COLO668 (cell line): ENCODE data around the gene CDCA4.
A peak's percentile ranks its signal among the peaks of the same experiment; 100 is the strongest.
"Not testable (repeated sequence)": the region's sequence is repeated elsewhere in the genome, so short reads cannot be mapped to it uniquely, and the experiment has no call there.

Source experiments
- DNase-seq: peaks from one replicate; lab custom pipeline; 2025; ENCODE audit not compliant: unreplicated experiment; lab: John Stamatoyannopoulos, UW

Gene CDCA4

DNA sequence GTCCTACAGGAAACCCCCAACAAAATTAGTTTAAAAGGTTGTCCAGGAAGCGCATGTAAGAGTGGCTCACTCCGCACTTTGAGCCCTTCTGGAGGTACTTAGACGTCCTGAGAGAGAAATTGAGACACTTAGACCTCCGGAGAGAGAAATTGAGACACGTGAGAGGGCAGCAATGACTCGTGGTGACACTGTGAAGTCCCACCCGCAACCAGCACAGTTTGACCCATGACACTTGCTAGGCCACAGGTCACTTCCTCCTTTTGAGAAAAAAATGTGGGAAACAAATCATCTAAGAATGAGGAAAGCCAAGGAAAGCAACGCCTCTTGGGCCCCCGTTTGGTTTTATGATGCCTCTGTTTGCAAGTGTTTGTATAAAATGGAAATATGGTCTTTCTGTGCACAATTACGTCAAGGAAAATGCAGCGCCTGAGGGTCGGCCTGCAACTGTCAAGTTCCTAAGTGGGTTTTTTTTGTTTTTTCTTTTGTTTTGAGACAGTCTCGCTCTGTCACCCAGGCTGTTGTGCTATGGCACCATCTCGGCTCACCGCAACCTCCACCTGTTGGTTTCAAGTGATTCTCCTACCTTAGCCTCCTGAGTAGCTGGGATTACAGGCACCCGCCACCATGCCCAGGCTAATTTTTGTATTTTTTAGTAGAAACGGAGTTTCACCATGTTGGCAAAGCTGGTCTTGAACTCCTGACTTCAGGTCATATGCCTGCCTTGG lies 13.6 kb upstream of the CDCA4 start:
- no peak for DNase-seq

DNA sequence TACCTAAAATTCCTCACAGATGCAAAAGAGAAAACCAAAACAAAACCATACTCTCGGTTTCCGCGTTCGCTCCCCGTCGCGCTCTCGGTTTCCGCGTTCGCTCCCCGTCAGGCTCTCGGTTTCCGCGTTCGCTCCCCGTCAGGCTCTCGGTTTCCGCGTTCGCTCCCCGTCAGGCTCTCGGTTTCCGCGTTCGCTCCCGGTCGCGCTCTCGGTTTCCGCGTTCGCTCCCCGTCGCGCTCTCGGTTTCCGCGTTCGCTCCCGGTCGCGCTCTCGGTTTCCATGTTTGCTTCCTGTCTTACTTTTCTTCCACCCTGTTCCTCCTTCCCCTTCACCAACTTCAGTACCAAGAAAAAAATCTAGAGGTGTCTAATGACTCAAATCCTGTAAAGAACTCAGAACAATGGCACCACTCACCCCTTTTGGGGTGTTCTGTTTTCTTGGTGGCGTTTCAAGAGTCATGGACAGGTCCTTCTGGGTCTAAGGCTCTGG lies 12.6 kb upstream of the CDCA4 start:
- not testable (repeated sequence) for DNase-seq

DNA sequence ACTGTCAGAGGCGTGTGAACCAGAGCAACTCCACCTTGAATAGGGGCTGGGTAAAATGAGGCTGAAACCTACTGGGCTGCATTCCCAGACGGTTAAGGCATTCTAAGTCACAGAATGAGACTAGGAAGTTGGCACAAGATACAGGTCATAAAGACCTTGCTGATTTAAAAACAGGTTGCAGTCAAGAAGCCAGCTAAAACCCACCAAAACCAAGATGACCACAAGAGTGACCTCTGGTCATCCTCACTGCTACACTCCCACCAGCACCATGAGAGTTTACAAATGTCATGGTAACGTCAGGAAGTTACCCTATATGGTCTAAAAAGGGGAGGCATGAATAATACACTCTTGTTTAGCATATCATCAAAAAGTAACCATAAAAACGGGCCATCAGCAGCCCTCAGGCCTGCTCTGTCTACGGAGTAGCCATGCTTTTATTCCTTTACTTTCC lies 11.6 kb upstream of the CDCA4 start:
- DNase-seq = not testable (repeated sequence)

DNA sequence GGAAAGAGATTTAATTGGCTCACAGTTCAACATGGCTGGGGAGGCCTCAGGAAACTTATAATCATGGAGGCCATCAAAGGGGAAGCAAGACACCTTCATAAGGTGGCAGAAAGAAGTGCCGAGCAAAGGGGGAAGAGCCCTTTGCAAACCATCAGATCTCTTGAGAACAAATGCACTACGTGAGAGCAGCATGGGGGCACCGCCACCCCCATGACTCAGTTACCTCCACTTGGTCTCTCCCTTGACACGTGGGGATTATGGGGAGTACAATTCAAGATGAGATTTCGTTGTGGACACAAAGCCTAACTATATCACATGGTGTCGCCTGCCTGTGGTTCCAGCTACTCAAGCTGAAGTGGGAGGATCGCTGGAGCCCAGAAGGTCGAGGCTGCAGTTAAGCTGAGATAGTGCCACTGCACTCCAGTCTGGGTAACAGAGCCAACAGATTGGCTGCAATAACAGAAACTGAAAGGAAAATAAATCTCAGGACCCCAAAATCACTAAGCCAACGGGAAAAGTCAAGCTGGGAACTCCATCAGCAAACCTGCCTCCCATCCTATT lies 10.0 kb upstream of the CDCA4 start:
- no peak for DNase-seq

DNA sequence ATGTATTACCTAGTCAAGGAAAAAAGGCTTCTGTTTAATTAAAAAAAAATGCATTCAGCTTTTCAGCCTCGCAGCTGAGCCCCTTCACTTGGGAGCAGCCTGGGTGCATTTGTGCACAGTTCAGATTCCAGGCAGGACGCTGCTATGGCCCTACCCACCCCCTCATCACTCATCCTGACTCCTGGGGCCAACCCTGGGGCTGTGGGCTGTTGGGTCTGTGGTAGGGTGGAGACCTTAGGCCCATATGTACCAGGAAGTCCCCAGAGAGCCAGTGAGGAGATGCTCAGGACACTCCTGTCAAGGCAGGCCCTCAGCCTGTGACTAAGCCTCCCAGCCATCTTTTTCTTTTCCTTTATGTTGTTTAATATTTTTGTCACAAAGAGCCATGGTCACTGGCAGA lies 9.3 kb upstream of the CDCA4 start:
- no peak for DNase-seq

DNA sequence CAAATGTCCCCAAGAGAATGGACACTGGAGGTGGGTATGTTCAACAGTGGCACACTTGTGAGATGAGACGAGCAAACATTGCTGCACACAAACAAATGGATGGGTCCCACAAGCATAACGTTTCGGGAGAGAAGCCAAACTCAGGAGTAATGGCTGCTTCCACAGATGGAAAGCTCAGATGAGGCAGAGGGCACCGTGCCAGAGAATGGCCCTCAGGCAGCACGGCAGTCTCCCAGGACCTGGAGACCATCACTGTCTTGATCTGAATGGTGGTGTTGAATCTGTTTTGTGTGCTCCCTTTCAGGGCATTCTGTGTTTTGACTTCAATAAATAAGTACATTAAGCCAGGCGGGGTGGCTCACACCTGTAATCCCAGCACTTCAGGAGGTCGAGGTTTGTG lies 8.5 kb upstream of the CDCA4 start:
- DNase-seq = no peak

DNA sequence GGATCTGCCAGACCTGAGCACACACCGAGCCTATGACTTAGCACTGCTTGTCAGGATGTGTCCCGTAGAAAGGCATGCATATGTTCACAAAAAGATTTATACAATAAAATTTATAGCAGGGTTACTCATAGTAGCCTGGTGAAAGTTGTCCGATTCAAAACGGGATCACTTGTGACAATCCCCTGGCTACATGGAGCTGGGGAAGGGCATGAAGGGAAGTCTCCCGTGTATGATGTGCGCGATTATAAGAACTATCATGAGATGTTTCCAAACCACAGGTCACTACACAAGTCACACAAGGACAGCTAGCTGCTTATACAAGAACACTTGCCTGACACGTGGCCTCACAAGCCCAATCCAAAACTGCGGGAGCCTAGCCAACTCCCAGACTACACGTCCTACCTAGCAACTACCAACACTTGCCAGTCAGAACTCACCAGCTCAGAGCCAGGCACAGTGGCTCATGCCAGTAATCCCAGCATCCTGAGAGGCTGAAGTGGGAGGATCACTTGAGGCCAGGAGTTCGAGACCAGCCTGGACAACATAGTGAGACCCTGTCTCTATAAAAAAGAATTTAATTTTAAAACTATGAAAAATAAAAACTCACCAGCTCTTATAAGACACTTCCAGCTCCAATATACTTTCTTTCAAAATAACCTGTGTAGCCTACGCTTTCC lies 7.5 kb upstream of the CDCA4 start:
- DNase-seq = no peak

DNA sequence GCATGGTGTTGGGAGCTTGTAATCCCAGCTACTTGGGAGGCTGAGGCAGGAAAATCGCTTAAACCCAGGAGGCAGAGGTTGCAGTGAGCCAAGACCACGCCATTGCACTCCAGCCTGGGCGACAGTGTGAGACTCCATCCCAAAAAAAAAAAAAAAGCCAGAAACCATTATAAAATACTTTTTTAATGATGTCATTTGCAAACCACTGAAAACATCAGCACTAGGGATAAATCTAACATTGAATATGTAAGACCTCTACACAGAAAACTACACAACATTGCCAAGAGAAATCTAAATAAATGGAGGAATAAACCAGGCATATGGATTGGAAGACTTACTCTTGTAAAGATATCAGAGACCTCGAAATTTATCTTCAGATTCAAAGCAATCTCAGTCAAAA lies 6.8 kb upstream of the CDCA4 start:
- not testable (repeated sequence) for DNase-seq

DNA sequence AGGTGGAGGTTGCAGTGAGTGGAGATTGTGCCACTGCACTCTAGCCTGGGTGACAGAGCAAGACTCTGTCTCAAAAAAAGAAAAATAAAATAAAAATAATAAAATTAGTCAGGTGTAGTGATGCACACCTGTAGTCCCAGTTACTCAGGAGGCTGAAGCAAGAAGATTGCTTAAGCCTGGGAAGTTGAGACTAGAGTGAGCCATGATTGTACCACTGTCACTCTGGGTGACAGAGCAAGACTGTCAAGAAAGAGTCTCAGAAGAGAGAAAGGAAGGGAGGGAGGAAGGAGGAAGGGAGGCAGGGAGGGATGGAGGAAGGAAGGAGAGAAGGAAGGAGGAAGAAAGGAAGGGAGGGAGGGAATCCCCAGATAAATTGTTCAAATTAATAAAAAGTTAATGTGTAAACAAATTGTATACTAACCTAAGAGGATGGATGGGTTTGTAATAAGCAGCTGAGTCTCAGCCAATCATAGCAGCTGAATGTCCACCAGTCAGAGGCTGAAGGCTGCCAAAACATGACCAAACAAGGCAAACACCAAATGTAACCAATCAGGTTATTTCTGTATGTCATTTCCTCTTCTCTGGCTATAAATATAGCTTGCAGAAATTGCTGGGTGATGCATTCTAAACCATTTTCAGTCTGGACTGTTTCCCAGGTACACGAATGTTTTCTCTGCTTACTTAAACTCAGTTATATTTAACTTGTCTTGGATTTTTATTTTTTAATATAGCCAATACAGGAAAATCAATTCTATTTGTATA lies 6.1 kb upstream of the CDCA4 start:
- DNase-seq = no peak

DNA sequence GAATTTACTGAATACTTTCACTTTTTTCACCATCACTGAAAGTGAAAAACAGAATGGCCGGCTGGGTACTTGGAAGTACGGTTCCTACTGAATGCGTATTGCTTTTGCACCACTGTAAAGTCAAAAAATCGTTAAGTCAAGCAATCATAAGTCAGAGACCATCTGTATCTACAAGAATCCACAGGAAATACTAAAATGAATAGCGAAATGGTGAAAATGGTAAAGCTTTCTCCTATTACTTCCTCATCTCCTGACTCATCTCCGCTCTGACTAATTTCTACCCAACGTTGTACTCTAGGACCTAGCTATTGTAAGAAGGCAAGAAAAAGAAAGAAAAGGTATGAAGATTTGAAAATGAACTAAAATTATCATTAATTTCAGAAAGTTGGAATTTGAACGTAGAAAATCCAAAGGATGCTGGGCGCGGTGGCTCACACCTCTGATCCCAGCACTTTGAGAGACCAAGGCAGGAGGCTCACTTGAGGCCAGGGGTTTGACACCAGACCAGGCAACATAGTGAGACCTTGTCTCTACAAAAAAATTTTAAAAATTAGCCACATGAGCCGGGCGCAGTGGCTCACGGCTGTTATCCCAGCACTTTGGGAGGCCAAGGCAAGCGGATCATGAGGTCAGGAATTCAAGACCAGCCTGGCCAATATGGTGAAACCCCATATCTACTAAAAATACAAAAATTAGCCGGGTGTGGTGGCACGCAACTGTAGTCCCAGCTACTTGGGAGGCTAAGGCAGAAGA lies 5.3 kb upstream of the CDCA4 start:
- DNase-seq = no peak

DNA sequence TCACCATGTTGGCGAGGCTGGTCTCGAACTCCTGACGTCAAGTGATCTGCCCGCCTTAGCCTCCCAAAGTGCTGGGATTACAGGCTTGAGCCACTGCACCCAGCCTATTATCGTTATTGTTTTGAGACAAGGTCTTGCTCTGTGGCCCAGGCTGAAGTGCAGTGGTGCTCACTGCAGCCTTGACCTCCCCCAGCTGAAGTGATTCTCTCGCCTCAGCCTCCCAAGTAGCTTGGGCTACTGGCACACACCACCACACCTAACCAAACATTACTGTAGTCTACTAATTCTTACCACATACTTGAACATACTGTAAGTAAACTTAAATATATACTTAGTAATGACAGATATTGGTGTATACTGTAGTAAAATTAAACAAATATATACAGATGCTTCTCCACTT lies 4.5 kb upstream of the CDCA4 start:
- DNase-seq = no peak

DNA sequence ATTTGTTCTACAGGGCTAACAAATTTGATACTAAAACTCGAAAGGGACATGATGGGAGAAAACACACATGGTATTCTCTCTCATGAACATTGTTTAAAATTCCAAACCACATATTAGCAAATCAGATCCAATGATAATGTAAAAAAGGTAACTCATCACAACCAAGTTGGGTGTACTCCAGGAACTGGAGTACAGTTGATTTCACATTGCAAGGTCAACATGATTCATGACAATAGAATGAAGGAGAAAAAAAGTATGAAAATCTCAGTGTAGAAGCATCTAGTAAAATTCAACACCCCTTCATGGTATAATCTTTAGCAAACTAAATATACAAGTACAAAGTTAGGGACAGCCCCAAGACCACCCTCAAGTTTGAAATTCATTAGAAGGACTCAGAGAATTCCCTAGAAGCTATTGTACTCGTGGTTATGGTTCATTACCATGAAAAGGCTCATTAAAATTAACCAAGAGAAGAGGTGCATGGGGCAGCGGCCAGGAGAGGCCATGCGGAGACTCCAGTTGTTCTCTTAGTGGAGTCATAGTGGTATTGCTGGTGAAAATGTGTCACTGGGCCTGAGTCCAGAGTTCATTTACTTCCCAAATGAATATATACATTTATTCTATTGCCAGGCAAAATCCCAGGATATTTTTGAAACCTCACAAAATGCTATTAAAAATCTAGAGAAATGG lies 3.1 kb upstream of the CDCA4 start:
- no peak for DNase-seq

DNA sequence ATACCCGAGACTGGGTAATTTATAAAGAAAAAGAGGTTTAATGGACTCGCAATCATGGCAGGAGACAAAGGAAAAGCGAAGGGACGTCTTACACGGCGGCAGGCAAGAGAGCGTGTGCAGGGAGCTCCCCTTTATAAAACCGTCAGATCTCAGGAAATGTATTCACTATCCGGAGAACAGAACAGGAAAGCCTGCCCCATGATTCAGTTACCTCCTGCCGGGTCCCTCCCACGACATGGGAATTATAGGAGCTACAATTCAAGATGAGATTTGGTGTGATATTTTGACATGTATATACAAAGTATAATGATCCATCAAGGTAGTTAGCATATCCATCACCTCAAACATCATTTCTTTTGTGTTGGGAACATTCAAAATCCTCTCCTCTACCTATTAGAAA lies 2.3 kb upstream of the CDCA4 start:
- DNase-seq = no peak

DNA sequence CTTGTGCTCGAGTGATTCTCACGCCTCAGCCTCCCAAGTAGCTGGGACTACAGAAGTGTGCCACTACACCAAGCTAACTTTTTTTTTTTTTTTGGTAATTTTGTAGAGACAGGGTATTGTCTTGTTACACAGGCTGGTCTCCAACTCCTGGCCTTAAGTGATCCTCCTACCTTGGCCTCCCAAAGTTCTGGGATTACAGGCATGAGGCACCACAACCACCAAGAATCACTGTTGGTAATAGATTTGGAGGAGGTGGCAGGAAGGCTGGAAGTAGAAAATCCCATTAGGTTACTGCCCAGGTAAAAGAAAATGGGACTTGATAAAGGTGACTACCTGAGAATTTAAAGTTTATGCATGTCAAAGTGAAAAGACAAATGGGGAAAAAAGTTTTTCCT lies 1.4 kb upstream of the CDCA4 start:
- no peak for DNase-seq

DNA sequence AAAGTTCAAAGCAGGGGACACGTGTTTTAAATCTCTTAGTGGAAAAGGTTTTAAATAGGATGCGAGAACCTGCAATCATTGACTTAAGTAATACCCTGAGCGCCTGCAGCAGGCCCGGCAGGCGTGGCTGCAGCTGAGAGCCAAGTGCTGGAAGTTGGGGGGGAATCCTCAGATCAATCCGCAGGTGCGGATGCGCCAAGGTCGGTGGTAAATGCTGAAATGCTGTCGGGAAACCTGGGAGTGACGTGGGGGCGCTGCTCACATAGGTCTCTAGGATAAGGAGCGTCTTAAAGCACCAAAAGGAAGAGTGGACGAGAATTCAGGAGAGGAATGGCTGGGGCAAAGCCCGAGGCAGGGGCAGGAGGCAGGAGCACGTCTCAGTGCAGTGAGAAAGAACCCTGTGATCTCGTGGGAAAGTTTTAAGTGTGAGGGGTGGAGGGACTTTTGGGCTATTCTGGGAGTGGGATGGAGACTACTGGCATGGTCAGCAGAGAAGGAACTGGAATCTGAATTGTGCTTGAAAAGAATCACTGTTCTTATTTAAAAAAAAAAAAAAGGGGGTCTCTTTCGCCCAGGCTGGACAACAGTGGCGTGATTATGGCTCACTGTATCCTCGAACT lies 883 bp upstream of the CDCA4 start:
- peak; percentile 76 for DNase-seq

DNA sequence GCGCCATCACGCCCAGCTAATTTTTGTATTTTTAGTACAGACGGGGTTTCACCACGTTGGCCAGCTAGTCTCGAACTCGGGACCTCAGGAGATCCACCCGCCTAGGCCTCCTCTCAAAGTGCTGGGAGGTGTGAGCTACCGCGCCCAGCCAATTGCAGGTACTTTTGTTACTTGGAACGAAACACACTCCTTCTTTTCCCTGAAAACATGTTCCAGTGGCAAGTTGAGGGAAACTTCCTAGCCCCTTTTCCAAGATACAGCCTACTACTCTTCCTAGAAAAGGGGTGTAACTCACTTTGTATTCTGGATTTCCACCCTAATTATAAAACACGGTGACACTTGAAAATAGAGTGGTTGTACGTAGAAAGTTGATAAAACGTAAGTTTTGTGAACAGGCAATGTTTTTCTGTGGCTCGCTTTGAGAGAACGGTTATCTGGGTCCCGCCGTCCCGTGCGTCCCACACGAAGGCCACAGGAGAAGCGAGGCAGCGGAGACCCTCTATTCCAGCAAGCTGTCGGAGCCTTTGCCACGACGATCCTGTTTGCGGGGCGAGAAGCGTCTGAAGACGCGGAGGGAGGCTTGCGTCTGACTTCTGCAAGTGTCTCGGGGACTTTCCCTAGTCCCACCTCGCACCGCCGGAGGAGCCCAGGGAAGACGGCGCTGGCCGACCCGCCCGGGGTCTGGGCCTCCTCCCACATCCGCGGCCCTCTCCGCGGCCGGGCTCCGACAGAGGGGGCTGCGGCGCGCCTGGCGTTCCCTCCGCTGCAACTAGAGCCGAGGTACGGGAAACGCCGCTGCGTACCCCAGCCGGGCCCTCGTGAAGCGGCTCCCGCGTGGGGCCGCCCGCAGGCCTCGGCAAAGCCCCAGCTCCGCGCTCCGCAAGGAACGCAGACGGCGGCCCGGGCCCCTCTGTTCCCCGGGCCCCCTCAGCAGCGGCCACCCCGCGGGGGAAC lies 745 bp downstream of the CDCA4 start:
- peak; percentile 68 for DNase-seq

DNA sequence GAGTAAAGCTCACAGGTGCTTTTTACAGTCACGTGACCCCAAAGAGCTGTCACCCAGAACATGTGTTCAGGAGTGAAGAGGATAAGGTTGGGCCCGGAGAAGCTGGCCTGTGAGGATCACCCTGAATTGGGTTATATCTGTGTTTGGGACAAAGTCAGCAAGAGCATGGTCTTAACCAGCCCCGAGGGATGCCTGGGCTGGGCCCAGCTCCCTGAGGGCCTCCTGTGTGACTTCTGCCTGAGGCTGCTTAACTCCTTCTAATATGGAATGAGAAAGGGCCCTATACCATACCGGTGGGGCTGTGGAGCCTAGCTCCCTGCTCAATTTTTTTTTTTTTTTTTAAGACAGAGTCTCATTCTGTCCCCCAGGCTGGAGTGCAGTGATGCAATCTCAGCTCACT lies 2.5 kb downstream of the CDCA4 start:
- DNase-seq = no peak

DNA sequence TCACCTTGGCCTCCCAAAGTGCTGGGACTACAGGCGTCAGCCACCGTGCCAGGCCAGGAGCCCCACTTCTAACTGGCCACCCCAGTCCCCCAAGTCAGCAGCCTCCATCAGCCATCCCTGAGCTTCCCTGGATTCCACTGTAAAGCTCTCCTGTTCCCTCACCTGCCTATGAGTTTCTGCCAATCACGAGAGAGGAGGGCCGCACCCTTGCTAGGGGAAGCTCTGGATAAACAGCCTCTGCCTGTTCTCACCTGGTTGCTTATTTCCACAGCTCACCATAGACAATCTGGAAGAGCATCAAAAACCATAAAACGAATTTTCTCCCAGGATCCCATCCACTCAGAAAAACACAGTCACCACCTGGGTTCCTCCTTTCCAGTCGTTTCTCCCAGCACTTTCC lies 5.0 kb downstream of the CDCA4 start:
- no peak for DNase-seq

DNA sequence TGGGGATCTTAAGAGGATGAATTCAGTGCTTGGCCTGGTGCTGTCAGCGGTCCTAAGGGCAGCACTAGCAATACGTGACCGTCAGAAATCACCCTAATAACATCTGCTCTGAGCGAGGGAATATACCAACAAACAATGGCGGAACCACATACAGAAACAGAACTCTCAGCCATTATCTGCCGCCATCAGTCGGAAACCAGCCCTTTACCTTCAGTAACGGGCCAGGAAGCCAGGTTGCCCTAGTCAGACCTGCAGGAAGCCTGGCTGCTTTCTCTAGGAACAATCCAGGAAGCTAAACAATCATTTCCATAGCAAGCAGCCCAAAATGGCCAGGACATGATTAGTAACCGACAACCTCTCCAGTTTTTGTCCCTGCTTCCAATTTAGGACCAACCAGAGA lies 5.6 kb downstream of the CDCA4 start:
- no peak for DNase-seq
